Stimulated activated CD8-positive, alpha-beta memory T cell treated with anti-CD3 and anti-CD28 coated beads, Interleukin-15, amount 100 ng/mL, for 4 hours (primary cell): ENCODE results near the gene SFMBT2.
"Not testable (repeated sequence)": the region's sequence is repeated elsewhere in the genome, so short reads cannot be mapped to it uniquely, and the experiment has no call there.

Experiments
- DNase-seq, 2 donors: peaks; one replicate each; pipeline ENCODE4 v3.0.0-alpha.2; 2020; ENCODE audit warnings: low read depth in 2 of 2

SFMBT2 gene

GRCh38 chr10:7184660-7185366, 226.0 kb downstream of the SFMBT2 start:
- no peak for DNase-seq

- not testable (repeated sequence) for DNase-seq
Observed at GRCh38 chr10:7184116-7184515, 226.7 kb downstream of the SFMBT2 start.

GRCh38 chr10:7182327-7182726, 228.5 kb downstream of the SFMBT2 start:
- DNase-seq: not testable (repeated sequence)

GRCh38 chr10:7181420-7181819, 229.4 kb downstream of the SFMBT2 start:
- DNase-seq: no peak

GRCh38 chr10:7179536-7179935, 231.3 kb downstream of the SFMBT2 start:
- no peak for DNase-seq

- DNase-seq: no peak
Observed at GRCh38 chr10:7173948-7174347, 236.9 kb downstream of the SFMBT2 start.

- DNase-seq: no peak
Observed at GRCh38 chr10:7171825-7172224, 239.0 kb downstream of the SFMBT2 start.

GRCh38 chr10:7170626-7171322, 240.1 kb downstream of the SFMBT2 start:
- DNase-seq: no peak

- DNase-seq: no peak
Observed at GRCh38 chr10:7168414-7168813, 242.4 kb downstream of the SFMBT2 start.

GRCh38 chr10:7165500-7166177, 245.2 kb downstream of the SFMBT2 start:
- DNase-seq: no peak

GRCh38 chr10:7164955-7165354, 245.9 kb downstream of the SFMBT2 start:
- DNase-seq: no peak

GRCh38 chr10:7162331-7162730, 248.5 kb downstream of the SFMBT2 start:
- no peak for DNase-seq

- no peak for DNase-seq
Observed at GRCh38 chr10:7161484-7162250, 249.2 kb downstream of the SFMBT2 start.

- no peak for DNase-seq
Observed at GRCh38 chr10:7159928-7160327, 250.9 kb downstream of the SFMBT2 start.

GRCh38 chr10:7159517-7159916, 251.3 kb downstream of the SFMBT2 start:
- no peak for DNase-seq

- no peak for DNase-seq
Observed at GRCh38 chr10:7157091-7157490, 253.7 kb downstream of the SFMBT2 start.

- no peak for DNase-seq
Observed at GRCh38 chr10:7153750-7154149, 257.1 kb downstream of the SFMBT2 start.

GRCh38 chr10:7152982-7153381, 257.9 kb downstream of the SFMBT2 start:
- DNase-seq: no peak

- DNase-seq: no peak
Observed at GRCh38 chr10:7152341-7152740, 258.5 kb downstream of the SFMBT2 start.

GRCh38 chr10:7151538-7151937, 259.3 kb downstream of the SFMBT2 start:
- no peak for DNase-seq

- no peak for DNase-seq
Observed at GRCh38 chr10:7150349-7150748, 260.5 kb downstream of the SFMBT2 start.

- no peak for DNase-seq
Observed at GRCh38 chr10:7146189-7146588, 264.6 kb downstream of the SFMBT2 start.
